Ovary (tissue), 3 donors: ENCODE measurements around the gene CDH24.

Experiments used
- POLR2A ChIP-seq: fragments of 450-650 bp; IDR thresholded peaks from one replicate; pipeline ENCODE4 v1.6.1; 2017; ENCODE audit warnings: antibody characterized with exemption, mild to moderate bottlenecking, moderate library complexity
- TF ChIP-seq, protein P1 (sequence below), 3 donors: fragments of 450-650 bp in 2 of 3; fragments of 200-600 bp in 1 of 3; IDR thresholded peaks; one replicate each; pipeline versions ENCODE4 v1.5.1 to v1.8.0; 2016 to 2022; ENCODE audit warnings: antibody characterized with exemption in 3 of 3, mild to moderate bottlenecking in 1 of 3
- donor health status: DM: no; HTN: no; CAD: no.

DNA sequence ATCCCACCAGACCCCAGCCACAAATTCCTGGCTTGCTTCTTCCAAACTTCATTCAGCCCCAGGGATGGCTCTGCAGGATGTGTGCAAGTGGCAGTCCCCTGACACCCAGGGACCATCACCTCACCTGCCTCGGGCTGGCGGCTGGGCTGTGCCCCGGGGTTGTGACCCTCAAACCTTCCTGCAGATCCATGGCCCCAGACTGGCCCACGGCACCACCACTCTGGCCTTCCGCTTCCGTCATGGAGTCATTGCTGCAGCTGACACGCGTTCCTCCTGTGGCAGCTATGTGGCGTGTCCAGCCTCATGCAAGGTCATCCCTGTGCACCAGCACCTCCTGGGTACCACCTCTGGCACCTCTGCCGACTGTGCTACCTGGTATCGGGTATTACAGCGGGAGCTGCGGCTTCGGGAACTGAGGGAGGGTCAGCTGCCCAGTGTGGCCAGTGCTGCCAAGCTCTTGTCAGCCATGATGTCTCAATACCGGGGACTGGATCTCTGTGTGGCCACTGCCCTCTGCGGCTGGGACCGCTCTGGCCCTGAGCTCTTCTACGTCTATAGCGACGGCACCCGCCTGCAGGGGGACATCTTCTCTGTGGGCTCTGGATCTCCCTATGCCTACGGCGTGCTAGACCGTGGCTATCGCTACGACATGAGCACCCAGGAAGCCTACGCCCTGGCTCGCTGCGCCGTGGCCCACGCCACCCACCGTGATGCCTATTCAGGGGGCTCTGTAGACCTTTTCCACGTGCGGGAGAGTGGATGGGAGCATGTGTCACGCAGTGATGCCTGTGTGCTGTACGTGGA is 15.0 kb downstream of the CDH24 start, which contains the start of gene PSMB11:
- TF ChIP-seq, protein P1, sequence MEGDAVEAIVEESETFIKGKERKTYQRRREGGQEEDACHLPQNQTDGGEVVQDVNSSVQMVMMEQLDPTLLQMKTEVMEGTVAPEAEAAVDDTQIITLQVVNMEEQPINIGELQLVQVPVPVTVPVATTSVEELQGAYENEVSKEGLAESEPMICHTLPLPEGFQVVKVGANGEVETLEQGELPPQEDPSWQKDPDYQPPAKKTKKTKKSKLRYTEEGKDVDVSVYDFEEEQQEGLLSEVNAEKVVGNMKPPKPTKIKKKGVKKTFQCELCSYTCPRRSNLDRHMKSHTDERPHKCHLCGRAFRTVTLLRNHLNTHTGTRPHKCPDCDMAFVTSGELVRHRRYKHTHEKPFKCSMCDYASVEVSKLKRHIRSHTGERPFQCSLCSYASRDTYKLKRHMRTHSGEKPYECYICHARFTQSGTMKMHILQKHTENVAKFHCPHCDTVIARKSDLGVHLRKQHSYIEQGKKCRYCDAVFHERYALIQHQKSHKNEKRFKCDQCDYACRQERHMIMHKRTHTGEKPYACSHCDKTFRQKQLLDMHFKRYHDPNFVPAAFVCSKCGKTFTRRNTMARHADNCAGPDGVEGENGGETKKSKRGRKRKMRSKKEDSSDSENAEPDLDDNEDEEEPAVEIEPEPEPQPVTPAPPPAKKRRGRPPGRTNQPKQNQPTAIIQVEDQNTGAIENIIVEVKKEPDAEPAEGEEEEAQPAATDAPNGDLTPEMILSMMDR (IDR thresholded peaks at IDR 0.05), result no peak
- TF ChIP-seq POLR2A, result no peak
